ENCODE results near the gene HSFX2. TPM values are rescaled to one million over a fixed set of nuclear protein-coding genes. Genes with fewer than 3 reads are reported as not detected.
"Not testable (repeated sequence)": the region's sequence is repeated elsewhere in the genome, so short reads cannot be mapped to it uniquely, and the experiment has no call there.

The HSFX2 gene, protein sequence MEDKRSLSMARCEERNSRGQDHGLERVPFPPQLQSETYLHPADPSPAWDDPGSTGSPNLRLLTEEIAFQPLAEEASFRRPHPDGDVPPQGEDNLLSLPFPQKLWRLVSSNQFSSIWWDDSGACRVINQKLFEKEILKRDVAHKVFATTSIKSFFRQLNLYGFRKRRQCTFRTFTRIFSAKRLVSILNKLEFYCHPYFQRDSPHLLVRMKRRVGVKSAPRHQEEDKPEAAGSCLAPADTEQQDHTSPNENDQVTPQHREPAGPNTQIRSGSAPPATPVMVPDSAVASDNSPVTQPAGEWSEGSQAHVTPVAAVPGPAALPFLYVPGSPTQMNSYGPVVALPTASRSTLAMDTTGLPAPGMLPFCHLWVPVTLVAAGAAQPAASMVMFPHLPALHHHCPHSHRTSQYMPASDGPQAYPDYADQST
- total RNA-seq (not detected), total RNA-seq (0 to 0.08 (median 0) reads per million in 172 experiments)
- 0.29 TPM for polyA plus RNA-seq (2013, experiment 1 of 2)
- 0.31 TPM for polyA plus RNA-seq (2013, experiment 2 of 2)

DNA sequence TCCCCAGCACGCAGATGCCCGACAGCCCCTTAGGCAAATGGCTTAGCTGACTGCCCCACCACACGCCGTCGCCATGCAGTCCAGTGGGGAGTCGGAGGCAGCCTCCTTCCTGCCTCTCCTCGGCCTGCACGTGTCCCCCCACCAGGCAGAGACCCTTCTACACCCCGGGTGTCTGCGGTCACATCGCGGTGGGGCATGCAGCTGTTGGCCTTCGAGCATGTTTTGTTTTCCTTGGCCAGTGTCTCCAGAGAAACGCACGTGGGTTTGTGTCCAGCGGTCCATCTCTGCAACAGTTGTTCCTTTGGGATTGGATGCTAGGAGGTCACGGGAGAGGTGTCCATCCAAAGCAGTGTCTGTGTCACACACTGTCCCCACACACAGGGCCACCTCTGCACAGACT, at the start of gene HSFX2:
Gene HSFX2 (minus strand): TSS at position 101 of the 400 bp plus-strand sequence. CDS start 614 bp downstream, outside the sequence.
- H3K27ac ChIP-seq (ENCODE audit: low read depth in 1 of 2, low read length in 2 of 2); POLR2A ChIA-PET; H3K4me3 ChIP-seq (ENCODE audit: low read length); ATAC-seq (ENCODE audit: poor library complexity); H3K4me3 Mint-ChIP-seq; DNase-seq; H3K4me1 Mint-ChIP-seq (ENCODE audit: low read depth); H3K36me3 Mint-ChIP-seq (ENCODE audit: low read depth); H3K9me3 Mint-ChIP-seq; intact Hi-C loops (cut with DNase I, micrococcal nuclease); H3K36me3 ChIP-seq (ENCODE audit: insufficient read depth, low read length); CTCF ChIA-PET; H3K27ac Mint-ChIP-seq; H3K27me3 ChIP-seq (ENCODE audit: control insufficient read depth in 1 of 2, insufficient read depth in 2 of 2, low read length in 2 of 2); H3K4me1 ChIP-seq (ENCODE audit: insufficient read depth, low read length); H3K27me3 Mint-ChIP-seq; H3K9me3 ChIP-seq (ENCODE audit: control insufficient read depth in 1 of 2, insufficient read depth in 1 of 2, low read length in 2 of 2): not testable (repeated sequence)

DNA sequence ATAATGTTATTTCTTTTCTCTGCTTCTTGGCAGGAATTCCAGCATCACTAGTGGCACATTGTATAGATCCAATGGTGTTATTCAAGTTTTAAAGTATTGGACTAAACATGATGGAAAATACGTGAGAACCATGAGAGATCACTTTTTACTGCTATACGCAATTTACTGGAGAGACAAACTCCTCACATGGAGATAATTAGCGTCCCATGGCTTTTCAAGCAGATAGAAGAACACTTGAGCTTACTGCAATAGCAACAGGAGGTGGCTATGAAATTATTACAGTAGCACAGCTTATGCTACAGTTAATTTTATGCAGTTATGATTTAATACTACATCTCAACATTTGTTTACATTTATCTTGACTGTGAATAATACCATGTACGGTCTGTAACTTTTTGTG, 48.4 kb upstream of the HSFX2 start:
- no peak overlapping the region for H3K4me3 Mint-ChIP-seq
- DNase-seq (no peak), ATAC-seq (ENCODE audit: poor library complexity) (no peak)
- H3K36me3 ChIP-seq (ENCODE audit: insufficient read depth, low read length) = no peaks in the 10 kb centered on the region
- no peaks in the 10 kb centered on the region for H3K9me3 ChIP-seq (ENCODE audit: control insufficient read depth in 1 of 2, insufficient read depth in 1 of 2, low read length in 2 of 2)
- H3K27me3 Mint-ChIP-seq = no peaks in the 10 kb centered on the region
- no peaks in the 10 kb centered on the region for H3K9me3 Mint-ChIP-seq
- ChIA-PET POLR2A (no interaction called here), CTCF (no interaction called here)
- TF ChIP-seq, protein P1, sequence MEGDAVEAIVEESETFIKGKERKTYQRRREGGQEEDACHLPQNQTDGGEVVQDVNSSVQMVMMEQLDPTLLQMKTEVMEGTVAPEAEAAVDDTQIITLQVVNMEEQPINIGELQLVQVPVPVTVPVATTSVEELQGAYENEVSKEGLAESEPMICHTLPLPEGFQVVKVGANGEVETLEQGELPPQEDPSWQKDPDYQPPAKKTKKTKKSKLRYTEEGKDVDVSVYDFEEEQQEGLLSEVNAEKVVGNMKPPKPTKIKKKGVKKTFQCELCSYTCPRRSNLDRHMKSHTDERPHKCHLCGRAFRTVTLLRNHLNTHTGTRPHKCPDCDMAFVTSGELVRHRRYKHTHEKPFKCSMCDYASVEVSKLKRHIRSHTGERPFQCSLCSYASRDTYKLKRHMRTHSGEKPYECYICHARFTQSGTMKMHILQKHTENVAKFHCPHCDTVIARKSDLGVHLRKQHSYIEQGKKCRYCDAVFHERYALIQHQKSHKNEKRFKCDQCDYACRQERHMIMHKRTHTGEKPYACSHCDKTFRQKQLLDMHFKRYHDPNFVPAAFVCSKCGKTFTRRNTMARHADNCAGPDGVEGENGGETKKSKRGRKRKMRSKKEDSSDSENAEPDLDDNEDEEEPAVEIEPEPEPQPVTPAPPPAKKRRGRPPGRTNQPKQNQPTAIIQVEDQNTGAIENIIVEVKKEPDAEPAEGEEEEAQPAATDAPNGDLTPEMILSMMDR (IDR thresholded peaks at IDR 0.05) = no peak
- H3K27ac ChIP-seq (ENCODE audit: low read depth in 1 of 2, low read length in 2 of 2) = no peak overlapping the region
- H3K27ac Mint-ChIP-seq = no peak overlapping the region
- H3K27me3 ChIP-seq (ENCODE audit: control insufficient read depth in 1 of 2, insufficient read depth in 2 of 2, low read length in 2 of 2) = no peaks in the 10 kb centered on the region
- H3K36me3 Mint-ChIP-seq (ENCODE audit: low read depth) = no peaks in the 10 kb centered on the region
- no peak overlapping the region for H3K4me3 ChIP-seq (ENCODE audit: low read length)
- intact Hi-C loops (cut with DNase I, micrococcal nuclease) = no loop called here
- H3K4me1 ChIP-seq (ENCODE audit: insufficient read depth, low read length) = no peaks in the 10 kb centered on the region
- H3K4me1 Mint-ChIP-seq (ENCODE audit: low read depth) = no peaks in the 10 kb centered on the region

DNA sequence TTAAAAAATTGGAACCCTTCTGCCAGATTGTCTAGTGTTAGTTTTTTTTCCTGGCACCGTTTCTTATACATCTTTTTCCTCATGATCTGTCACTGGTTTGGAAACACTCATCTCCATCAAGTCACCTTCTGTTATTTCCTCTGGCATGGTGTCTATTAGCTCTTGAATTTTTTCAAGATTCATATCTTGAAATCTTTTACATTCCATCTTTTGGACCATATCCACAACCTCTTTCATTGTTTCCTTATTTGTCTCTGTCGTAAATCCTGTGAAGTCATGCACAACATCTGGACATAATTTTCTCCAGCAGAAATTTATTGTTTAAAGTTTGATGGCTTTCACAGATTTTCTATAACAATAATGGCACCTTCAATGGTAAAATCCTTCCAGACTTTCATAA, 46.7 kb upstream of the HSFX2 start:
- H3K36me3 ChIP-seq (ENCODE audit: insufficient read depth, low read length) = no peaks in the 10 kb centered on the region
- ChIA-PET POLR2A (no interaction called here), CTCF (no interaction called here)
- TF ChIP-seq, protein P1 (IDR thresholded peaks at IDR 0.05) = no peak
- Mint-ChIP-seq H3K4me1 (ENCODE audit: low read depth) (no peaks in the 10 kb centered on the region), H3K36me3 (ENCODE audit: low read depth) (no peaks in the 10 kb centered on the region), H3K27me3 (no peaks in the 10 kb centered on the region), H3K9me3 (no peaks in the 10 kb centered on the region), H3K27ac (no peak overlapping the region), H3K4me3 (no peak overlapping the region)
- intact Hi-C loops (cut with DNase I, micrococcal nuclease) = no loop called here
- no peaks in the 10 kb centered on the region for H3K9me3 ChIP-seq (ENCODE audit: control insufficient read depth in 1 of 2, insufficient read depth in 1 of 2, low read length in 2 of 2)
- ATAC-seq (ENCODE audit: poor library complexity) (no peak), DNase-seq (no peak)
- H3K4me1 ChIP-seq (ENCODE audit: insufficient read depth, low read length) = no peaks in the 10 kb centered on the region
- H3K27me3 ChIP-seq (ENCODE audit: control insufficient read depth in 1 of 2, insufficient read depth in 2 of 2, low read length in 2 of 2) = no peaks in the 10 kb centered on the region
- no peak overlapping the region for H3K4me3 ChIP-seq (ENCODE audit: low read length)
- no peak overlapping the region for H3K27ac ChIP-seq (ENCODE audit: low read depth in 1 of 2, low read length in 2 of 2)

DNA sequence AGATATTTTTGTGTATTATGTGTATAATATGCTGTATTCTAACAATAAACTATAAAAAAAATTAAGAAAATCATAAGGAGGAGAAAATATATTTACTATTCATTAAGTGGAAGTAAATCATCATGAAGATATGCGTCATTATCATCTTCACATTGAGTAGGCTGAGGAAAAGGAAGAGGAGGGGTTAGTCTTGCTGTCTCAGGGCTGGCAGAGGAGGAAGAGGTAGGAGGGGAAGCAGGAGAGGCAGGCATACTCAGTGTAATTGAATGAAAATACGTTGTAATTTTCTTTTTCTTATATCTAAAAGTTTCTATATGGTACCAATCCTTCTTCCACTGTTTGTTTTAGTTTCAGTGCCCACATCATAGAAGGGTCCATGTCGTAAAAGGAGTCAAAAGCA, 46.3 kb upstream of the HSFX2 start:
- Mint-ChIP-seq H3K27ac (no peak overlapping the region), H3K4me1 (ENCODE audit: low read depth) (no peaks in the 10 kb centered on the region), H3K9me3 (no peaks in the 10 kb centered on the region), H3K36me3 (ENCODE audit: low read depth) (no peaks in the 10 kb centered on the region), H3K4me3 (no peak overlapping the region), H3K27me3 (no peaks in the 10 kb centered on the region)
- no peak for DNase-seq
- TF ChIP-seq, protein P1 (IDR thresholded peaks at IDR 0.05) = no peak
- Histone ChIP-seq H3K27ac (ENCODE audit: low read depth in 1 of 2, low read length in 2 of 2) (no peak overlapping the region), H3K27me3 (ENCODE audit: control insufficient read depth in 1 of 2, insufficient read depth in 2 of 2, low read length in 2 of 2) (no peaks in the 10 kb centered on the region), H3K4me3 (ENCODE audit: low read length) (no peak overlapping the region), H3K4me1 (ENCODE audit: insufficient read depth, low read length) (no peaks in the 10 kb centered on the region), H3K9me3 (ENCODE audit: control insufficient read depth in 1 of 2, insufficient read depth in 1 of 2, low read length in 2 of 2) (no peaks in the 10 kb centered on the region), H3K36me3 (ENCODE audit: insufficient read depth, low read length) (no peaks in the 10 kb centered on the region)
- ChIA-PET CTCF (no interaction called here), POLR2A (no interaction called here)
- no peak for ATAC-seq (ENCODE audit: poor library complexity)
- intact Hi-C loops (cut with DNase I, micrococcal nuclease) = no loop called here
